Epithelial cell of esophagus (primary cell): ENCODE results near the gene CALCB.
"Not testable (repeated sequence)": the region's sequence is repeated elsewhere in the genome, so short reads cannot be mapped to it uniquely, and the experiment has no call there.

Experiments used
- DNase-seq: peaks from one replicate; pipeline ENCODE4 v3.0.0; 2010; ENCODE audit warnings: low read depth
- H3K4me3 ChIP-seq: 2 replicates; pipeline ENCODE4 v1.5.1; 2011; ENCODE audit warnings: mild to moderate bottlenecking, low read length, control low read depth
- CTCF ChIP-seq: IDR thresholded peaks from 2 replicates; pipeline ENCODE4 v1.5.1; 2011; ENCODE audit warnings: low read depth, mild to moderate bottlenecking, low read length, control low read depth, inconsistent platforms; ENCODE audit not compliant: insufficient read depth; ENCODE audit errors: missing control alignments

Gene CALCB

DNA sequence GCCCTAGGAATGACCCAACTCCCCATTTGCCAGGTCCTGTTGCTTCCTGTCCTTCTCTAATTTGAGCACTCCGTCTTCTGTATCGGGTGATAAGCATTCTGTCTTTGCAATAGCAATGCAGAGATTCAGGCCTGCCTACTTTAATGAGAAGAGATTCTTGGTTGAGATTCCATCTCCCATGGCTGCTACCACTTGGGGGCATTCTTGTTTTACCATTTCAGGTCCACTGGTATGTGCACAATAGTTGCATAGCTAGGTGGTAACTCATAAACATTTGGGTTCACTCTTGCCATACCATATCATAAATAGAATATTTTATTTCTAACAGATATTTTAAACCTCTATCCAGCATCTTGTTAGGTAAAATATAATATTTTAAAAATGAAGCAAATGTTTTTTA lies 34.4 kb upstream of the CALCB start:
- TF ChIP-seq CTCF = peak; percentile 51
- peak; percentile 66 for DNase-seq
- H3K4me3 ChIP-seq = no peak overlapping the region

- no peak overlapping the region for H3K4me3 ChIP-seq
- no peak for TF ChIP-seq CTCF
- DNase-seq = no peak
Measured at GRCh38 chr11:15045209-15045608, 28.2 kb upstream of the CALCB start.

- DNase-seq = no peak
- H3K4me3 ChIP-seq = no peak overlapping the region
- no peak for TF ChIP-seq CTCF
Measured at GRCh38 chr11:15045891-15046290, 27.5 kb upstream of the CALCB start.

DNA sequence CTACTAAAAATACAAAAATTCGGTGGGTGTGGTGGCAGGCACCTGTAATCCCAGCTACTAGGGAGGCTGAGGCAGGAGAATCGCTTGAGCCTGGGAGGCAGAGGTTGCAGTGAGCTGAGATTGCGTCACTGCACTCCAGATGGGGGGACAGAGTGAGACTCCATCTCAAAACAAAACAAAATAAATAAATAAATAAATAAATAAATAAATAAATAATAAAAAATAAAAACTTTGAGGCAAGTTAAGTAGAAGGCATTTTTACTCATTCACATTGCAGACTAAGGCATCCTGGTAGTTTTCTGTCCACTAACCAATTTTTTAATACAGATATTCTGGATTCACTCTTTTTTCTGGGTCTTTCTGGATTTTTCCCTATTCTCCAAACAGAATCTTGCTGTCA lies 26.7 kb upstream of the CALCB start:
- DNase-seq, H3K4me3 ChIP-seq: not testable (repeated sequence)

GRCh38 chr11:15048616-15049015 lies 24.8 kb upstream of the CALCB start:
- no peak for DNase-seq
- H3K4me3 ChIP-seq = no peak overlapping the region
- TF ChIP-seq CTCF = no peak

DNA sequence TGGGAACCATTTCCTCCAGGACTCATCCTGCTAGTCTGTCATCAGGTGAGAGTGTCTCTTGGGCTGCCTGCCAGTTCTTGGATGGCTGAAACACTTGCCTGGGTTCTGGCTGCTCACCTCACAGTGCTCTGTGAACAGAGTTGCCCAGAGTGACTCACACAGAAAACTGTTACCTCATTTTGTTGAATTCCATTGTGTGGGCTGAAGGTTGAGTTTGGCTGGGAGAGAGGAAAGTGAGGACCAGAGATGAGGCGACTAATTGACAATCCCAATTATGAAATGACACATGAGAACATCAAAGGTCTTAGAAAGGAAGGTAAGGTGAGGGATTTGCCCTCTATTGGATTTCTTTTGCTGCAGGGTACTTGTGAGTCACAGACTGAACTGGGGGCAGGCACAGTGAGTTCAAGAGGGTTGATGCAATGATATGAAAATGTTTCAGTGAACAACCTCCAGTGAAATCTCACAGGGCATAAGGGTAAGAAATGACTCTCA lies 20.2 kb upstream of the CALCB start:
- no peak overlapping the region for H3K4me3 ChIP-seq
- TF ChIP-seq CTCF = no peak
- DNase-seq = peak; percentile 96

GRCh38 chr11:15055620-15056356 lies 17.6 kb upstream of the CALCB start:
- peak; percentile 61 for DNase-seq
- no peak for TF ChIP-seq CTCF
- H3K4me3 ChIP-seq = no peak overlapping the region
